ENCODE measurements around the gene CACHD1.

DNA sequence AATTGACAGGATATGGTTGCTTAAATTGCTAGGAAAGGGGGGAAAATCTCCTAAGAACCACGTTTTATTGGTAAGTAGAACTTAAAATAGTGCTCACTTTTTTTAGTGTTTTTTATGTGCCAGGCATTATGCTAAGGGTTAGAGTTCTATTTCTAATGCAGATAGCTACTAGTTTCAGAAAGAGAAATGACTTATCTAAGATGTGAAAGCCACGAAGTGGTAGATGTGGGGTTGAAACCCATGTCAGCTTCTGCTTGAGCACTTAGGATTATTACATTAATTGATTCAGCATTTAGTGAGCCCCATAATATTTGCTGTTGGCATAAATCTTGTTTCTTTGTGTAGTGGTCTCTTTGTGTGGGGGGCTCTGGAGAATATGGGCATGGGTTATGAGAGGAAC is 24.7 kb downstream of the CACHD1 start:
- TF ChIP-seq, protein P1, sequence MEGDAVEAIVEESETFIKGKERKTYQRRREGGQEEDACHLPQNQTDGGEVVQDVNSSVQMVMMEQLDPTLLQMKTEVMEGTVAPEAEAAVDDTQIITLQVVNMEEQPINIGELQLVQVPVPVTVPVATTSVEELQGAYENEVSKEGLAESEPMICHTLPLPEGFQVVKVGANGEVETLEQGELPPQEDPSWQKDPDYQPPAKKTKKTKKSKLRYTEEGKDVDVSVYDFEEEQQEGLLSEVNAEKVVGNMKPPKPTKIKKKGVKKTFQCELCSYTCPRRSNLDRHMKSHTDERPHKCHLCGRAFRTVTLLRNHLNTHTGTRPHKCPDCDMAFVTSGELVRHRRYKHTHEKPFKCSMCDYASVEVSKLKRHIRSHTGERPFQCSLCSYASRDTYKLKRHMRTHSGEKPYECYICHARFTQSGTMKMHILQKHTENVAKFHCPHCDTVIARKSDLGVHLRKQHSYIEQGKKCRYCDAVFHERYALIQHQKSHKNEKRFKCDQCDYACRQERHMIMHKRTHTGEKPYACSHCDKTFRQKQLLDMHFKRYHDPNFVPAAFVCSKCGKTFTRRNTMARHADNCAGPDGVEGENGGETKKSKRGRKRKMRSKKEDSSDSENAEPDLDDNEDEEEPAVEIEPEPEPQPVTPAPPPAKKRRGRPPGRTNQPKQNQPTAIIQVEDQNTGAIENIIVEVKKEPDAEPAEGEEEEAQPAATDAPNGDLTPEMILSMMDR (IDR thresholded peaks at IDR 0.05): no peak
- TF ChIP-seq POLR2A (IDR thresholded peaks at IDR 0.05): no peak

Data from gastroesophageal sphincter (tissue), 3 donors.